CD14-positive monocyte (primary cell): ENCODE results near the gene GABRR2. TPM values are rescaled to one million over a fixed set of nuclear protein-coding genes. Genes with fewer than 3 reads are reported as not detected.

Experiments
- DNase-seq, 3 donors: peaks; one replicate each; pipeline ENCODE4 v3.0.0-alpha.2; 2011 to 2022
- H2AFZ ChIP-seq: 2 replicates; pipeline ENCODE4 v1.6.0; 2012; ENCODE audit warnings: mild to moderate bottlenecking, low read depth, low read length, inconsistent platforms; ENCODE audit not compliant: insufficient read depth, poor library complexity, severe bottlenecking
- H3K27ac ChIP-seq, 2 donors: 1 replicate in 1 of 2; 2 replicates in 1 of 2; pipeline ENCODE4 v1.5.1; 2012 to 2013; ENCODE audit warnings: low read length in 2 of 2, control low read depth in 1 of 2, inconsistent platforms in 1 of 2, low read depth in 1 of 2, mild to moderate bottlenecking in 1 of 2
- H3K27me3 ChIP-seq, 2 donors: one replicate each; pipeline versions ENCODE4 v1.6.0 to v1.6.1; 2011 to 2013; ENCODE audit warnings: low read length in 2 of 2; ENCODE audit not compliant: control insufficient read depth in 2 of 2, insufficient read depth in 2 of 2
- H3K36me3 ChIP-seq, 2 donors: replicated peaks in 1 of 2; 1 replicate in 1 of 2; 2 replicates in 1 of 2; pipeline versions ENCODE4 v1.5.1 to v1.6.1; 2012 to 2013; ENCODE audit warnings: low read length in 2 of 2, control low read depth in 1 of 2, inconsistent platforms in 1 of 2, mild to moderate bottlenecking in 1 of 2; ENCODE audit not compliant: insufficient read depth in 2 of 2, control insufficient read depth in 1 of 2
- H3K4me1 ChIP-seq, 2 donors: 1 replicate in 1 of 2; 2 replicates in 1 of 2; pipeline versions ENCODE4 v1.5.1 to v1.6.1; 2012 to 2013; ENCODE audit warnings: low read length in 2 of 2, control low read depth in 1 of 2, inconsistent platforms in 1 of 2, mild to moderate bottlenecking in 1 of 2, moderate library complexity in 1 of 2; ENCODE audit not compliant: insufficient read depth in 2 of 2, control insufficient read depth in 1 of 2
- H3K4me2 ChIP-seq: replicated peaks from 2 replicates; pipeline ENCODE3; 2012; ENCODE audit warnings: low read length, moderate library complexity, mild to moderate bottlenecking; ENCODE audit not compliant: poor library complexity, severe bottlenecking; ENCODE audit errors: extremely low read depth
- H3K4me3 ChIP-seq, 3 experiments: fragments of 200-600 bp in 1 of 3; sonication (generic) in 1 of 3; replicated peaks in 1 of 3; 1 replicate in 2 of 3; 2 replicates in 1 of 3; pipeline ENCODE4 v1.5.1; 2011 to 2013; ENCODE audit warnings: low read length in 3 of 3, mild to moderate bottlenecking in 3 of 3, control low read depth in 2 of 3, low read depth in 2 of 3, inconsistent platforms in 1 of 3, moderate library complexity in 1 of 3
- H3K79me2 ChIP-seq: 2 replicates; pipeline ENCODE4 v1.6.0; 2012; ENCODE audit warnings: mild to moderate bottlenecking, control low read depth, inconsistent platforms, low read length, moderate library complexity; ENCODE audit not compliant: insufficient read depth
- H3K9ac ChIP-seq: 2 replicates; pipeline ENCODE4 v1.6.0; 2017; ENCODE audit warnings: low read length, mild to moderate bottlenecking; ENCODE audit not compliant: insufficient read depth, poor library complexity, severe bottlenecking
- H3K9me3 ChIP-seq, 2 donors: replicated peaks in 1 of 2; 1 replicate in 1 of 2; 2 replicates in 1 of 2; pipeline versions ENCODE4 v1.5.1 to v1.6.1; 2012 to 2013; ENCODE audit warnings: low read length in 2 of 2, control low read depth in 1 of 2; ENCODE audit not compliant: control insufficient read depth in 1 of 2, insufficient read depth in 1 of 2
- H4K20me1 ChIP-seq: 2 replicates; pipeline ENCODE4 v1.6.0; 2012; ENCODE audit warnings: mild to moderate bottlenecking, low read length, control low read depth, moderate library complexity; ENCODE audit not compliant: insufficient read depth
- H3K27ac Mint-ChIP-seq, 7 donors: one replicate each; pipeline ENCODE4 v1.8.0; 2020; ENCODE audit warnings: mild to moderate bottlenecking in 7 of 7, mixed read lengths in 7 of 7, moderate library complexity in 6 of 7, inconsistent platforms in 2 of 7
- H3K27me3 Mint-ChIP-seq, 3 donors: one replicate each; pipeline ENCODE4 v1.8.0; 2021 to 2022; ENCODE audit warnings: low read depth in 3 of 3, mild to moderate bottlenecking in 3 of 3, mixed read lengths in 3 of 3, moderate library complexity in 3 of 3, inconsistent platforms in 1 of 3
- H3K36me3 Mint-ChIP-seq, 2 donors: one replicate each; pipeline ENCODE4 v1.8.0; 2020; ENCODE audit warnings: mixed read lengths in 2 of 2, inconsistent platforms in 1 of 2, mild to moderate bottlenecking in 1 of 2
- H3K4me1 Mint-ChIP-seq: one replicate; pipeline ENCODE4 v1.8.0; 2020; ENCODE audit warnings: mild to moderate bottlenecking, mixed read lengths
- H3K4me3 Mint-ChIP-seq, 2 donors: one replicate each; pipeline ENCODE4 v1.8.0; 2020; ENCODE audit warnings: mild to moderate bottlenecking in 2 of 2, mixed read lengths in 2 of 2, moderate library complexity in 1 of 2
- H3K9me3 Mint-ChIP-seq, 7 donors: one replicate each; pipeline ENCODE4 v1.8.0; 2020 to 2022; ENCODE audit warnings: mixed read lengths in 7 of 7, mild to moderate bottlenecking in 6 of 7, moderate library complexity in 6 of 7, inconsistent platforms in 2 of 7
- WGBS: methylation state at CpG from one replicate; pipeline ENCODE4 v1.1.5; 2013; ENCODE audit warnings: missing lambda C conversion rate; ENCODE audit not compliant: insufficient coverage; 5-methylcytosine and 5-hydroxymethylcytosine counted together
- intact Hi-C, 2 donors: fragments of 100-400 bp; cut with micrococcal nuclease; formaldehyde crosslinking; loops; one replicate each; pipeline versions ENCODE4 v1.15.0 to v1.15.1; 2023
- polyA plus RNA-seq, 3 donors: library from polyadenylated mRNA; depleted of rRNA in 1 of 3; unstranded in 2 of 3; stranded (reverse) in 1 of 3; fragments of 300-500 nt in 2 of 3; fragments of >200 nt in 1 of 3; fragmentation: Illumina TruSeq in 2 of 3; gene quantifications; 1 replicate in 2 of 3; 2 replicates in 1 of 3; pipeline ENCODE4 v1.2.3, GENCODE V29; 2012 to 2021
- TF ChIP-seq, protein P1 (sequence below): fragments of 200-600 bp; IDR thresholded peaks from one replicate; pipeline ENCODE4 v1.8.0; 2022; ENCODE audit warnings: antibody characterized with exemption, mild to moderate bottlenecking

The GABRR2 gene
- polyA plus RNA-seq, 3 donors = 3.7 TPM; not detected in 2

DNA sequence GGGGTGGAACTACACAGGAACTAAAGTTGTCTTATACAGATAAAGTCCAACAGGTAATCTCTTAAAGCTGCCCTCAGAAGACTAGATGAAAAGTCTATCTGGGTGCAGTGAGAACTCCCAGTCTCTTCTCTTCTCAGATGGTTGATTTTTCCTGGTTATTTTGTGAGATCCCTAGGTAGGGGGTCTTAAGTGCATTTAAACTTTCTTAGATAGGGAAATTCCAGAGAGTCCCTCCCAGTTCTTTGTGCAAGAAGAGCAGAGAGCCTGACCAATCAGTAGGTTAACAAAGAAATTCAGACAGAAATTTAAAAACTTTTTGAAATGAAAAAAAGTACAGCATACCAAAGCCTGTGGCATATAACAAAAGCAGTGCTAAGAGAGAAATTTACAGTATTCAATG, 2.0 kb upstream of the GABRR2 start:
- no peak overlapping the region for H3K4me3 Mint-ChIP-seq
- H3K36me3 Mint-ChIP-seq = peaks cover 39 to 44% of the 10 kb centered on the region in 2 donors
- Histone ChIP-seq H3K36me3 (peaks cover 0 to 12% of the 10 kb centered on the region in 2 donors), H3K9ac (no peak overlapping the region), H3K79me2 (peaks cover 4% of the 10 kb centered on the region), H3K4me3 (no peak overlapping the region), H2AFZ (no peak overlapping the region), H3K4me1 (peaks cover 22 to 27% of the 10 kb centered on the region in 2 donors), H3K27me3 (no peaks in the 10 kb centered on the region), H3K4me2 (no peak overlapping the region), H4K20me1 (peaks cover 19% of the 10 kb centered on the region), H3K27ac (no peak overlapping the region), H3K9me3 (no peaks in the 10 kb centered on the region)
- H3K27ac Mint-ChIP-seq = no peak overlapping the region
- H3K27me3 Mint-ChIP-seq = no peaks in the 10 kb centered on the region
- no peak for DNase-seq
- TF ChIP-seq, protein P1, sequence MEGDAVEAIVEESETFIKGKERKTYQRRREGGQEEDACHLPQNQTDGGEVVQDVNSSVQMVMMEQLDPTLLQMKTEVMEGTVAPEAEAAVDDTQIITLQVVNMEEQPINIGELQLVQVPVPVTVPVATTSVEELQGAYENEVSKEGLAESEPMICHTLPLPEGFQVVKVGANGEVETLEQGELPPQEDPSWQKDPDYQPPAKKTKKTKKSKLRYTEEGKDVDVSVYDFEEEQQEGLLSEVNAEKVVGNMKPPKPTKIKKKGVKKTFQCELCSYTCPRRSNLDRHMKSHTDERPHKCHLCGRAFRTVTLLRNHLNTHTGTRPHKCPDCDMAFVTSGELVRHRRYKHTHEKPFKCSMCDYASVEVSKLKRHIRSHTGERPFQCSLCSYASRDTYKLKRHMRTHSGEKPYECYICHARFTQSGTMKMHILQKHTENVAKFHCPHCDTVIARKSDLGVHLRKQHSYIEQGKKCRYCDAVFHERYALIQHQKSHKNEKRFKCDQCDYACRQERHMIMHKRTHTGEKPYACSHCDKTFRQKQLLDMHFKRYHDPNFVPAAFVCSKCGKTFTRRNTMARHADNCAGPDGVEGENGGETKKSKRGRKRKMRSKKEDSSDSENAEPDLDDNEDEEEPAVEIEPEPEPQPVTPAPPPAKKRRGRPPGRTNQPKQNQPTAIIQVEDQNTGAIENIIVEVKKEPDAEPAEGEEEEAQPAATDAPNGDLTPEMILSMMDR = no peak
- peaks cover 38% of the 10 kb centered on the region for H3K4me1 Mint-ChIP-seq
- H3K9me3 Mint-ChIP-seq = peaks cover 0 to 1% (median 0%) of the 10 kb centered on the region in 7 donors
- intact Hi-C loops = no loop called here

DNA sequence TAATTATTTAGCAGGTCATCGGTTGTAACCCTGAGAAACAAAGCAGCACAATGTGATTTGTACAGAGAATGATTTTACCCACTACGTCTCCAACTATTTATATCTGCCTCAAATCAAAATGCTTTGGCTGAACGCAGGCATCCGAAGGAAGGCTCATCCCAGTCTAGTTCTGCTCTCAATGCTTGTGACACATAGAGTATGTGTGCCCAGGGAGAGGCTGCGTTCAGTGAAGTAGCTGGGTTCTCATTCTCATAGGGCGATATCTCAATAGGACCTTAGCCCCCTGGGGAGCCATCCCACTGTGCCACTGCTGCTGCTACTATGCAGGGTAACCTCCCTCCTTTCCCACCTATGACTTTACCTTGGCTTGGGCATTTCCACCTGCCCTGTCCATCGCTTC, 407 bp downstream of the GABRR2 start:
- H3K4me2 ChIP-seq = no peak overlapping the region
- no peaks in the 10 kb centered on the region for H3K27me3 ChIP-seq
- no peak overlapping the region for H3K4me3 ChIP-seq
- peaks cover 21 to 29% of the 10 kb centered on the region in 2 donors for H3K4me1 ChIP-seq
- intact Hi-C loops = no loop called here
- Mint-ChIP-seq H3K4me1 (peaks cover 40% of the 10 kb centered on the region), H3K36me3 (peaks cover 33 to 39% of the 10 kb centered on the region in 2 donors), H3K27me3 (peaks cover 0 to 3% (median 0%) of the 10 kb centered on the region in 3 donors), H3K27ac (no peak overlapping the region), H3K4me3 (no peak overlapping the region), H3K9me3 (peaks cover 0 to 3% (median 0%) of the 10 kb centered on the region in 7 donors)
- no peak overlapping the region for H3K27ac ChIP-seq
- no peak overlapping the region for H2AFZ ChIP-seq
- DNase-seq = no peak
- H3K9me3 ChIP-seq = no peaks in the 10 kb centered on the region
- H3K79me2 ChIP-seq = peaks cover 4% of the 10 kb centered on the region
- whole genome bisulfite sequencing = no CpG with 5 or more reads among the region's 7 CpGs
- no peak overlapping the region for H3K9ac ChIP-seq
- H4K20me1 ChIP-seq = peaks cover 5% of the 10 kb centered on the region
- TF ChIP-seq, protein P1 = no peak
- H3K36me3 ChIP-seq = peaks cover 0 to 12% of the 10 kb centered on the region in 2 donors
